WTC11 (cell line): ENCODE results near the gene PPFIBP2. TPM values are rescaled to one million over a fixed set of nuclear protein-coding genes. Genes with fewer than 3 reads are reported as not detected.

Source experiments
- ATAC-seq: fragments of 200-7000 bp; cut with Tn5 transposase; 2 replicates; pipeline ENCODE4 v1.10.0; 2021; ENCODE audit warnings: mild to moderate bottlenecking, moderate library complexity
- CTCF ChIA-PET: fragments of 300-600 bp; sonication (Branson Sonifier 250); formaldehyde crosslinking; loops from one replicate; lab custom pipeline; 2021; ENCODE audit warnings: antibody characterized with exemption; lab: Charles Lee
- POLR2A ChIA-PET: fragments of 350-600 bp; sonication (Branson Sonifier 250); formaldehyde crosslinking; loops from one replicate; lab custom pipeline; 2021; ENCODE audit warnings: antibody characterized with exemption; lab: Charles Lee
- DNase-seq: peaks from one replicate; pipeline ENCODE4 v3.0.0; 2021; ENCODE audit warnings: low spot score
- H3K27ac Mint-ChIP-seq: 2 replicates; pipeline ENCODE4 v1.8.0; 2021; ENCODE audit warnings: mixed read lengths
- H3K27me3 Mint-ChIP-seq: 2 replicates; pipeline ENCODE4 v1.8.0; 2021; ENCODE audit warnings: low read depth, mild to moderate bottlenecking, moderate library complexity, mixed read lengths
- H3K36me3 Mint-ChIP-seq: 2 replicates; pipeline ENCODE4 v1.8.0; 2021; ENCODE audit warnings: mixed read lengths
- H3K4me1 Mint-ChIP-seq: 2 replicates; pipeline ENCODE4 v1.8.0; 2022; ENCODE audit warnings: mixed read lengths
- H3K4me3 Mint-ChIP-seq: 2 replicates; pipeline ENCODE4 v1.8.0; 2021; ENCODE audit warnings: mild to moderate bottlenecking, moderate library complexity, mixed read lengths
- H3K9me3 Mint-ChIP-seq: 2 replicates; pipeline ENCODE4 v1.8.0; 2021; ENCODE audit warnings: mixed read lengths
- E2F5 ChIP-seq: sonication (generic); formaldehyde crosslinking; IDR thresholded peaks from 2 replicates; pipeline ENCODE4 v1.8.1; 2022; ENCODE audit warnings: mild to moderate bottlenecking, moderate library complexity, missing genetic modification reagents
- ELF4 ChIP-seq: sonication (generic); formaldehyde crosslinking; IDR thresholded peaks from 2 replicates; pipeline ENCODE4 v1.8.1; 2022; ENCODE audit warnings: low read depth, mild to moderate bottlenecking, moderate library complexity, missing genetic modification reagents
- EMX1 ChIP-seq: fragments of 250-450 bp; sonication (Bioruptor Pico); IDR thresholded peaks from 2 replicates; pipeline ENCODE4 v1.8.0; 2021; ENCODE audit warnings: mild to moderate bottlenecking
- FOXJ3 ChIP-seq: sonication (generic); formaldehyde crosslinking; IDR thresholded peaks from 2 replicates; pipeline ENCODE4 v1.9.0; 2021; ENCODE audit warnings: missing genetic modification reagents, mild to moderate bottlenecking, borderline replicate concordance
- HMGXB4 ChIP-seq: sonication (generic); formaldehyde crosslinking; IDR thresholded peaks from 2 replicates; pipeline ENCODE4 v1.8.1; 2023; ENCODE audit warnings: mild to moderate bottlenecking, moderate library complexity, missing genetic modification reagents
- NFATC4 ChIP-seq: fragments of 250-450 bp; sonication (Bioruptor Pico); IDR thresholded peaks from 2 replicates; pipeline ENCODE4 v1.9.0; 2021; ENCODE audit warnings: mild to moderate bottlenecking
- NFYB ChIP-seq: sonication (generic); formaldehyde crosslinking; conservative IDR thresholded peaks from 2 replicates; pipeline ENCODE4 v1.8.0; 2022; ENCODE audit warnings: low read depth, missing genetic modification reagents
- ZNF232 ChIP-seq: sonication (generic); formaldehyde crosslinking; IDR thresholded peaks from 2 replicates; pipeline ENCODE4 v1.8.0; 2022; ENCODE audit warnings: mild to moderate bottlenecking, missing genetic modification reagents
- ZNF396 ChIP-seq: fragments of 250-450 bp; sonication (Bioruptor Pico); IDR thresholded peaks from 2 replicates; pipeline ENCODE4 v1.8.0; 2021; ENCODE audit warnings: mild to moderate bottlenecking, moderate library complexity, borderline replicate concordance
- total RNA-seq: library from RNA; stranded (reverse); gene quantifications from 3 replicates; pipeline ENCODE4 v1.2.3, GENCODE V29; 2021
- TF ChIP-seq, protein P1 (sequence below): fragments of 250-450 bp; sonication (Bioruptor Pico); IDR thresholded peaks from 2 replicates; pipeline ENCODE4 v1.9.0; 2021; ENCODE audit warnings: mild to moderate bottlenecking, borderline replicate concordance
- TF ChIP-seq, protein P2 (sequence below): sonication (generic); formaldehyde crosslinking; IDR thresholded peaks from 2 replicates; pipeline ENCODE4 v1.8.0; 2023; ENCODE audit warnings: missing genetic modification reagents
- TF ChIP-seq, protein P3 (sequence below): sonication (generic); formaldehyde crosslinking; IDR thresholded peaks from 2 replicates; pipeline ENCODE4 v1.8.1; 2023; ENCODE audit warnings: mild to moderate bottlenecking, missing genetic modification reagents
- TF ChIP-seq, protein P4 (sequence below): sonication (generic); formaldehyde crosslinking; IDR thresholded peaks from 2 replicates; pipeline ENCODE4 v1.8.0; 2023; ENCODE audit warnings: missing genetic modification reagents, mild to moderate bottlenecking, borderline replicate concordance

PPFIBP2 gene
- total RNA-seq, 1 experiment from 2014 or later: 21.4 TPM

GRCh38 chr11:7630002-7630401, 116.2 kb downstream of the PPFIBP2 start (continued):
- TF ChIP-seq, protein P1, sequence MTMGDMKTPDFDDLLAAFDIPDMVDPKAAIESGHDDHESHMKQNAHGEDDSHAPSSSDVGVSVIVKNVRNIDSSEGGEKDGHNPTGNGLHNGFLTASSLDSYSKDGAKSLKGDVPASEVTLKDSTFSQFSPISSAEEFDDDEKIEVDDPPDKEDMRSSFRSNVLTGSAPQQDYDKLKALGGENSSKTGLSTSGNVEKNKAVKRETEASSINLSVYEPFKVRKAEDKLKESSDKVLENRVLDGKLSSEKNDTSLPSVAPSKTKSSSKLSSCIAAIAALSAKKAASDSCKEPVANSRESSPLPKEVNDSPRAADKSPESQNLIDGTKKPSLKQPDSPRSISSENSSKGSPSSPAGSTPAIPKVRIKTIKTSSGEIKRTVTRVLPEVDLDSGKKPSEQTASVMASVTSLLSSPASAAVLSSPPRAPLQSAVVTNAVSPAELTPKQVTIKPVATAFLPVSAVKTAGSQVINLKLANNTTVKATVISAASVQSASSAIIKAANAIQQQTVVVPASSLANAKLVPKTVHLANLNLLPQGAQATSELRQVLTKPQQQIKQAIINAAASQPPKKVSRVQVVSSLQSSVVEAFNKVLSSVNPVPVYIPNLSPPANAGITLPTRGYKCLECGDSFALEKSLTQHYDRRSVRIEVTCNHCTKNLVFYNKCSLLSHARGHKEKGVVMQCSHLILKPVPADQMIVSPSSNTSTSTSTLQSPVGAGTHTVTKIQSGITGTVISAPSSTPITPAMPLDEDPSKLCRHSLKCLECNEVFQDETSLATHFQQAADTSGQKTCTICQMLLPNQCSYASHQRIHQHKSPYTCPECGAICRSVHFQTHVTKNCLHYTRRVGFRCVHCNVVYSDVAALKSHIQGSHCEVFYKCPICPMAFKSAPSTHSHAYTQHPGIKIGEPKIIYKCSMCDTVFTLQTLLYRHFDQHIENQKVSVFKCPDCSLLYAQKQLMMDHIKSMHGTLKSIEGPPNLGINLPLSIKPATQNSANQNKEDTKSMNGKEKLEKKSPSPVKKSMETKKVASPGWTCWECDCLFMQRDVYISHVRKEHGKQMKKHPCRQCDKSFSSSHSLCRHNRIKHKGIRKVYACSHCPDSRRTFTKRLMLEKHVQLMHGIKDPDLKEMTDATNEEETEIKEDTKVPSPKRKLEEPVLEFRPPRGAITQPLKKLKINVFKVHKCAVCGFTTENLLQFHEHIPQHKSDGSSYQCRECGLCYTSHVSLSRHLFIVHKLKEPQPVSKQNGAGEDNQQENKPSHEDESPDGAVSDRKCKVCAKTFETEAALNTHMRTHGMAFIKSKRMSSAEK (CRISPR knock-in tag): no peak
- TF ChIP-seq ZNF232: no peak
- TF ChIP-seq ELF4 (CRISPR knock-in tag): no peak
- TF ChIP-seq EMX1: no peak
- TF ChIP-seq HMGXB4: no peak
- no peak for TF ChIP-seq NFATC4 (CRISPR knock-in tag)
- TF ChIP-seq NFYB: no peak
- no peak for TF ChIP-seq ZNF396 (CRISPR knock-in tag)
- TF ChIP-seq, protein P2, sequence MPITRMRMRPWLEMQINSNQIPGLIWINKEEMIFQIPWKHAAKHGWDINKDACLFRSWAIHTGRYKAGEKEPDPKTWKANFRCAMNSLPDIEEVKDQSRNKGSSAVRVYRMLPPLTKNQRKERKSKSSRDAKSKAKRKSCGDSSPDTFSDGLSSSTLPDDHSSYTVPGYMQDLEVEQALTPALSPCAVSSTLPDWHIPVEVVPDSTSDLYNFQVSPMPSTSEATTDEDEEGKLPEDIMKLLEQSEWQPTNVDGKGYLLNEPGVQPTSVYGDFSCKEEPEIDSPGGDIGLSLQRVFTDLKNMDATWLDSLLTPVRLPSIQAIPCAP: no peak
- TF ChIP-seq, protein P3, sequence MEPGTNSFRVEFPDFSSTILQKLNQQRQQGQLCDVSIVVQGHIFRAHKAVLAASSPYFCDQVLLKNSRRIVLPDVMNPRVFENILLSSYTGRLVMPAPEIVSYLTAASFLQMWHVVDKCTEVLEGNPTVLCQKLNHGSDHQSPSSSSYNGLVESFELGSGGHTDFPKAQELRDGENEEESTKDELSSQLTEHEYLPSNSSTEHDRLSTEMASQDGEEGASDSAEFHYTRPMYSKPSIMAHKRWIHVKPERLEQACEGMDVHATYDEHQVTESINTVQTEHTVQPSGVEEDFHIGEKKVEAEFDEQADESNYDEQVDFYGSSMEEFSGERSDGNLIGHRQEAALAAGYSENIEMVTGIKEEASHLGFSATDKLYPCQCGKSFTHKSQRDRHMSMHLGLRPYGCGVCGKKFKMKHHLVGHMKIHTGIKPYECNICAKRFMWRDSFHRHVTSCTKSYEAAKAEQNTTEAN (CRISPR knock-in tag): no peak
- TF ChIP-seq, protein P4, sequence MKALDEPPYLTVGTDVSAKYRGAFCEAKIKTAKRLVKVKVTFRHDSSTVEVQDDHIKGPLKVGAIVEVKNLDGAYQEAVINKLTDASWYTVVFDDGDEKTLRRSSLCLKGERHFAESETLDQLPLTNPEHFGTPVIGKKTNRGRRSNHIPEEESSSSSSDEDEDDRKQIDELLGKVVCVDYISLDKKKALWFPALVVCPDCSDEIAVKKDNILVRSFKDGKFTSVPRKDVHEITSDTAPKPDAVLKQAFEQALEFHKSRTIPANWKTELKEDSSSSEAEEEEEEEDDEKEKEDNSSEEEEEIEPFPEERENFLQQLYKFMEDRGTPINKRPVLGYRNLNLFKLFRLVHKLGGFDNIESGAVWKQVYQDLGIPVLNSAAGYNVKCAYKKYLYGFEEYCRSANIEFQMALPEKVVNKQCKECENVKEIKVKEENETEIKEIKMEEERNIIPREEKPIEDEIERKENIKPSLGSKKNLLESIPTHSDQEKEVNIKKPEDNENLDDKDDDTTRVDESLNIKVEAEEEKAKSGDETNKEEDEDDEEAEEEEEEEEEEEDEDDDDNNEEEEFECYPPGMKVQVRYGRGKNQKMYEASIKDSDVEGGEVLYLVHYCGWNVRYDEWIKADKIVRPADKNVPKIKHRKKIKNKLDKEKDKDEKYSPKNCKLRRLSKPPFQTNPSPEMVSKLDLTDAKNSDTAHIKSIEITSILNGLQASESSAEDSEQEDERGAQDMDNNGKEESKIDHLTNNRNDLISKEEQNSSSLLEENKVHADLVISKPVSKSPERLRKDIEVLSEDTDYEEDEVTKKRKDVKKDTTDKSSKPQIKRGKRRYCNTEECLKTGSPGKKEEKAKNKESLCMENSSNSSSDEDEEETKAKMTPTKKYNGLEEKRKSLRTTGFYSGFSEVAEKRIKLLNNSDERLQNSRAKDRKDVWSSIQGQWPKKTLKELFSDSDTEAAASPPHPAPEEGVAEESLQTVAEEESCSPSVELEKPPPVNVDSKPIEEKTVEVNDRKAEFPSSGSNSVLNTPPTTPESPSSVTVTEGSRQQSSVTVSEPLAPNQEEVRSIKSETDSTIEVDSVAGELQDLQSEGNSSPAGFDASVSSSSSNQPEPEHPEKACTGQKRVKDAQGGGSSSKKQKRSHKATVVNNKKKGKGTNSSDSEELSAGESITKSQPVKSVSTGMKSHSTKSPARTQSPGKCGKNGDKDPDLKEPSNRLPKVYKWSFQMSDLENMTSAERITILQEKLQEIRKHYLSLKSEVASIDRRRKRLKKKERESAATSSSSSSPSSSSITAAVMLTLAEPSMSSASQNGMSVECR (CRISPR knock-in tag): no peak

GRCh38 chr11:7632211-7632610, 118.4 kb downstream of the PPFIBP2 start:
- ChIA-PET CTCF (no interaction called here), POLR2A (no interaction called here)
- TF ChIP-seq E2F5 (CRISPR knock-in tag) (no peak), NFYB (no peak), FOXJ3 (CRISPR knock-in tag) (no peak)
- Mint-ChIP-seq H3K4me1 (peaks cover 11% of the 10 kb centered on the region), H3K27me3 (no peaks in the 10 kb centered on the region), H3K4me3 (no peak overlapping the region), H3K27ac (no peak overlapping the region), H3K9me3 (no peaks in the 10 kb centered on the region), H3K36me3 (peaks cover 7% of the 10 kb centered on the region)
- ATAC-seq (no peak), DNase-seq (no peak)
